ENCODE measurements around the gene SLC38A1.
"Not testable (repeated sequence)": the region's sequence is repeated elsewhere in the genome, so short reads cannot be mapped to it uniquely, and the experiment has no call there.

Gene SLC38A1

GRCh38 chr12:46162549-46163076 lies 106.2 kb downstream of the SLC38A1 start:
- H3K4me2 ChIP-seq (ENCODE audit: low read length); H3K4me1 ChIP-seq (ENCODE audit: control insufficient read depth, low read depth, low read length); H3K4ac ChIP-seq (ENCODE audit: low read depth, low read length); H4K5ac ChIP-seq (ENCODE audit: low read length); H3K36me3 ChIP-seq (ENCODE audit: control insufficient read depth, insufficient read depth, low read length); H3K79me1 ChIP-seq (ENCODE audit: low read length); H2BK5ac ChIP-seq (ENCODE audit: low read length); H3K4me3 ChIP-seq (ENCODE audit: low read length); DNase-seq; H3K79me2 ChIP-seq (ENCODE audit: control insufficient read depth, insufficient read depth, low read length); H3K23ac ChIP-seq (ENCODE audit: low read length); H4K8ac ChIP-seq (ENCODE audit: low read depth, low read length); H2AK5ac ChIP-seq (ENCODE audit: low read length); H3K56ac ChIP-seq (ENCODE audit: low read length); H2BK15ac ChIP-seq (replicated peaks; ENCODE audit: low read depth); H3K9ac ChIP-seq (ENCODE audit: low read length); H2BK120ac ChIP-seq (ENCODE audit: low read depth, low read length); H3K27ac ChIP-seq (ENCODE audit: low read depth, low read length); H3K18ac ChIP-seq (ENCODE audit: low read length); H3K27me3 ChIP-seq (ENCODE audit: insufficient read depth, low read length, poor library complexity): not testable (repeated sequence)
- WGBS (ENCODE audit: extremely low coverage, insufficient coverage, low lambda C conversion rate): no CpG with 5 or more reads among the region's 4 CpGs

- Histone ChIP-seq H3K79me2 (ENCODE audit: control insufficient read depth, insufficient read depth, low read length) (no peaks in the 10 kb centered on the region), H3K4ac (ENCODE audit: low read depth, low read length) (no peak overlapping the region), H3K79me1 (ENCODE audit: low read length) (no peaks in the 10 kb centered on the region), H3K4me3 (ENCODE audit: low read length) (no peak overlapping the region), H3K18ac (ENCODE audit: low read length) (no peak overlapping the region), H3K9ac (ENCODE audit: low read length) (no peak overlapping the region), H3K23ac (ENCODE audit: low read length) (no peak overlapping the region), H2BK15ac (replicated peaks; ENCODE audit: low read depth) (no peak overlapping the region), H3K4me2 (ENCODE audit: low read length) (no peak overlapping the region), H4K5ac (ENCODE audit: low read length) (no peak overlapping the region), H2AK5ac (ENCODE audit: low read length) (no peak overlapping the region), H3K27me3 (ENCODE audit: insufficient read depth, low read length, poor library complexity) (no peaks in the 10 kb centered on the region), H2BK120ac (ENCODE audit: low read depth, low read length) (no peak overlapping the region), H3K56ac (ENCODE audit: low read length) (no peak overlapping the region), H2BK5ac (ENCODE audit: low read length) (no peak overlapping the region), H4K8ac (ENCODE audit: low read depth, low read length) (no peak overlapping the region), H3K27ac (ENCODE audit: low read depth, low read length) (no peak overlapping the region), H3K4me1 (ENCODE audit: control insufficient read depth, low read depth, low read length) (no peaks in the 10 kb centered on the region), H3K36me3 (ENCODE audit: control insufficient read depth, insufficient read depth, low read length) (no peaks in the 10 kb centered on the region)
- WGBS (ENCODE audit: extremely low coverage, insufficient coverage, low lambda C conversion rate): no CpG with 5 or more reads among the region's 4 CpGs
- no peak for DNase-seq
Measured at GRCh38 chr12:46160981-46161690, 107.7 kb downstream of the SLC38A1 start.

GRCh38 chr12:46160101-46160980 lies 108.5 kb downstream of the SLC38A1 start:
- H2BK15ac ChIP-seq (replicated peaks; ENCODE audit: low read depth): no peak overlapping the region
- H4K8ac ChIP-seq (ENCODE audit: low read depth, low read length): no peak overlapping the region
- H3K27ac ChIP-seq (ENCODE audit: low read depth, low read length): no peak overlapping the region
- H3K79me1 ChIP-seq (ENCODE audit: low read length): no peaks in the 10 kb centered on the region
- whole genome bisulfite sequencing (ENCODE audit: extremely low coverage, insufficient coverage, low lambda C conversion rate): no CpG with 5 or more reads among the region's 10 CpGs
- H2BK5ac ChIP-seq (ENCODE audit: low read length): no peak overlapping the region
- H3K9ac ChIP-seq (ENCODE audit: low read length): no peak overlapping the region
- H2BK120ac ChIP-seq (ENCODE audit: low read depth, low read length): no peak overlapping the region
- no peak overlapping the region for H3K4me3 ChIP-seq (ENCODE audit: low read length)
- no peak for DNase-seq
- no peak overlapping the region for H3K23ac ChIP-seq (ENCODE audit: low read length)
- H3K27me3 ChIP-seq (ENCODE audit: insufficient read depth, low read length, poor library complexity): no peaks in the 10 kb centered on the region
- no peaks in the 10 kb centered on the region for H3K79me2 ChIP-seq (ENCODE audit: control insufficient read depth, insufficient read depth, low read length)
- no peak overlapping the region for H3K18ac ChIP-seq (ENCODE audit: low read length)
- H3K4me1 ChIP-seq (ENCODE audit: control insufficient read depth, low read depth, low read length): no peaks in the 10 kb centered on the region
- H3K4ac ChIP-seq (ENCODE audit: low read depth, low read length): no peak overlapping the region
- no peak overlapping the region for H3K56ac ChIP-seq (ENCODE audit: low read length)
- no peaks in the 10 kb centered on the region for H3K36me3 ChIP-seq (ENCODE audit: control insufficient read depth, insufficient read depth, low read length)
- no peak overlapping the region for H4K5ac ChIP-seq (ENCODE audit: low read length)
- no peak overlapping the region for H3K4me2 ChIP-seq (ENCODE audit: low read length)
- H2AK5ac ChIP-seq (ENCODE audit: low read length): no peak overlapping the region

DNA sequence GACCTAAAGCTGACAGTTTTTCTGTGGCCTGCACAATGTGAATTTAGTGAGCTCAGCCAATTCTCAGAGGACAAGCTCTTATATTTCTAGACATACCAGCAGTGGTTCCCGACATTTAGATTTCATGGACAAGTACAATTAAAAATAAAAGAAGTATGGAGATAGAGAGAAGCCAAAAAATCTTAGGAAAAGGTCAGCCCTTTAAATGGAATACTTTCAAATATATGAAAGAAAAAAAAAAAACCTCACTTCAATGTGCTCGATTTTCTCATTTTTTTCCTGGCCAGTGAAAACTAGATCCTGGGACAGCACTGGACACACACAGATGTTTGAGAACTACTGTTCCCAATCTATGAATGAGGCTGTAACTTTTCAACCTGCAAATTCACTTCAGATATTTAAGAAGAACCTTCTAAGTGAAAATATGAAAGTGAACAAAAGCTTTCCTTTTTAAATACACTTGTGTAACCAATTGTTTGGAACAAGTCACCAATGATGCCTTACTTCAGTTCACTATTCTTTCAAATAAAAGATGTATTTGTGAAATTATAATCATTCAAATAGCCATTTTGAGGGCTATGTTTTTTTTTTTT lies 109.4 kb downstream of the SLC38A1 start:
- no peak overlapping the region for H2BK5ac ChIP-seq (ENCODE audit: low read length)
- H3K4ac ChIP-seq (ENCODE audit: low read depth, low read length): no peak overlapping the region
- no peak overlapping the region for H3K56ac ChIP-seq (ENCODE audit: low read length)
- H4K8ac ChIP-seq (ENCODE audit: low read depth, low read length): no peak overlapping the region
- no peak overlapping the region for H4K5ac ChIP-seq (ENCODE audit: low read length)
- no peak overlapping the region for H3K4me2 ChIP-seq (ENCODE audit: low read length)
- H3K18ac ChIP-seq (ENCODE audit: low read length): no peak overlapping the region
- no peak overlapping the region for H3K27ac ChIP-seq (ENCODE audit: low read depth, low read length)
- H2BK15ac ChIP-seq (replicated peaks; ENCODE audit: low read depth): no peak overlapping the region
- no peaks in the 10 kb centered on the region for H3K4me1 ChIP-seq (ENCODE audit: control insufficient read depth, low read depth, low read length)
- H3K4me3 ChIP-seq (ENCODE audit: low read length): no peak overlapping the region
- no peaks in the 10 kb centered on the region for H3K27me3 ChIP-seq (ENCODE audit: insufficient read depth, low read length, poor library complexity)
- no CpG with 5 or more reads among the region's 2 CpGs for WGBS (ENCODE audit: extremely low coverage, insufficient coverage, low lambda C conversion rate)
- no peaks in the 10 kb centered on the region for H3K79me1 ChIP-seq (ENCODE audit: low read length)
- no peaks in the 10 kb centered on the region for H3K36me3 ChIP-seq (ENCODE audit: control insufficient read depth, insufficient read depth, low read length)
- no peak overlapping the region for H3K9ac ChIP-seq (ENCODE audit: low read length)
- no peak overlapping the region for H2AK5ac ChIP-seq (ENCODE audit: low read length)
- no peak overlapping the region for H3K23ac ChIP-seq (ENCODE audit: low read length)
- no peak for DNase-seq
- no peaks in the 10 kb centered on the region for H3K79me2 ChIP-seq (ENCODE audit: control insufficient read depth, insufficient read depth, low read length)
- no peak overlapping the region for H2BK120ac ChIP-seq (ENCODE audit: low read depth, low read length)

GRCh38 chr12:46158501-46158900 lies 110.3 kb downstream of the SLC38A1 start:
- no peak overlapping the region for H3K9ac ChIP-seq (ENCODE audit: low read length)
- no peak overlapping the region for H3K56ac ChIP-seq (ENCODE audit: low read length)
- no peak overlapping the region for H4K5ac ChIP-seq (ENCODE audit: low read length)
- no peak overlapping the region for H4K8ac ChIP-seq (ENCODE audit: low read depth, low read length)
- H3K27me3 ChIP-seq (ENCODE audit: insufficient read depth, low read length, poor library complexity): no peaks in the 10 kb centered on the region
- no peak overlapping the region for H2AK5ac ChIP-seq (ENCODE audit: low read length)
- no peak overlapping the region for H3K4ac ChIP-seq (ENCODE audit: low read depth, low read length)
- H2BK15ac ChIP-seq (replicated peaks; ENCODE audit: low read depth): no peak overlapping the region
- H3K27ac ChIP-seq (ENCODE audit: low read depth, low read length): no peak overlapping the region
- no peak overlapping the region for H3K18ac ChIP-seq (ENCODE audit: low read length)
- no peak overlapping the region for H2BK5ac ChIP-seq (ENCODE audit: low read length)
- H3K4me1 ChIP-seq (ENCODE audit: control insufficient read depth, low read depth, low read length): no peaks in the 10 kb centered on the region
- H3K36me3 ChIP-seq (ENCODE audit: control insufficient read depth, insufficient read depth, low read length): no peaks in the 10 kb centered on the region
- no peak overlapping the region for H2BK120ac ChIP-seq (ENCODE audit: low read depth, low read length)
- WGBS (ENCODE audit: extremely low coverage, insufficient coverage, low lambda C conversion rate): no CpG with 5 or more reads among the region's 1 CpG
- no peak overlapping the region for H3K4me2 ChIP-seq (ENCODE audit: low read length)
- no peaks in the 10 kb centered on the region for H3K79me1 ChIP-seq (ENCODE audit: low read length)
- no peak overlapping the region for H3K4me3 ChIP-seq (ENCODE audit: low read length)
- DNase-seq: no peak
- H3K79me2 ChIP-seq (ENCODE audit: control insufficient read depth, insufficient read depth, low read length): no peaks in the 10 kb centered on the region
- H3K23ac ChIP-seq (ENCODE audit: low read length): no peak overlapping the region
